Esophagus squamous epithelium (tissue), 5 donors: ENCODE results near the gene CST1. TPM values are rescaled to one million over a fixed set of nuclear protein-coding genes. Genes with fewer than 3 reads are reported as not detected.
"Not testable (repeated sequence)": the region's sequence is repeated elsewhere in the genome, so short reads cannot be mapped to it uniquely, and the experiment has no call there.

ENCODE experiments used
- DNase-seq: peaks from one replicate; lab custom pipeline; 2025; lab: John Stamatoyannopoulos, UW
- H3K27ac ChIP-seq, 4 donors: fragments of 200-600 bp; sonication (generic); one replicate each; pipeline ENCODE4 v1.5.1; 2016 to 2019; ENCODE audit warnings: mild to moderate bottlenecking in 1 of 4
- H3K27me3 ChIP-seq, 4 donors: fragments of 200-600 bp; sonication (generic); 1 replicate in 3 of 4; 2 replicates in 1 of 4; pipeline versions ENCODE4 v1.5.1 to v1.6.0; 2017 to 2021; ENCODE audit warnings: antibody characterized with exemption in 1 of 4
- H3K36me3 ChIP-seq, 3 donors: fragments of 200-600 bp; sonication (generic); one replicate each; pipeline ENCODE4 v1.5.1; 2016 to 2019
- H3K4me1 ChIP-seq, 3 donors: fragments of 200-600 bp; sonication (generic); one replicate each; pipeline ENCODE4 v1.5.1; 2017 to 2019
- H3K4me3 ChIP-seq, 4 donors: fragments of 200-600 bp; sonication (generic); 1 replicate in 3 of 4; 2 replicates in 1 of 4; pipeline ENCODE4 v1.5.1; 2016 to 2019; ENCODE audit warnings: mild to moderate bottlenecking in 2 of 4, moderate library complexity in 1 of 4
- H3K9me3 ChIP-seq, 3 donors: fragments of 200-600 bp; sonication (generic); one replicate each; pipeline ENCODE4 v1.5.1; 2016 to 2019
- CTCF ChIP-seq, 6 experiments: fragments of 450-650 bp in 4 of 6; fragments of 200-600 bp in 2 of 6; sonication (generic) in 2 of 6; IDR thresholded peaks; one replicate each; pipeline ENCODE4 v1.5.1; 2016 to 2019; ENCODE audit warnings: antibody characterized with exemption in 6 of 6, mild to moderate bottlenecking in 4 of 6, moderate library complexity in 4 of 6
- POLR2A ChIP-seq, 4 donors: fragments of 450-650 bp; IDR thresholded peaks; one replicate each; pipeline ENCODE4 v1.6.1; 2017; ENCODE audit warnings: antibody characterized with exemption in 4 of 4, mild to moderate bottlenecking in 4 of 4, moderate library complexity in 3 of 4
- WGBS, 2 donors: methylation state at CpG; one replicate each; pipeline ENCODE4 v1.1.5; 2018; 5-methylcytosine and 5-hydroxymethylcytosine counted together
- intact Hi-C: fragments of 100-400 bp; cut with DNase I; formaldehyde crosslinking; loops from one replicate; pipeline ENCODE4 v1.15.0; 2022
- total RNA-seq, 4 donors: library from RNA; depleted of rRNA; stranded (reverse); fragments of >200 nt; gene quantifications; one replicate each; pipeline ENCODE4 v1.1.0, GENCODE V29; 2016
- donor health status: DM: yes; HTN: yes; CAD: no.

Gene CST1
- total RNA-seq, 4 donors from 2014 or later = not detected

- H3K27me3 ChIP-seq = peaks cover 0 to 23% (median 0%) of the 10 kb centered on the region in 4 donors
- intact Hi-C loops = no loop called here
- no peak overlapping the region for H3K4me3 ChIP-seq
- no peaks in the 10 kb centered on the region for H3K4me1 ChIP-seq
- no peaks in the 10 kb centered on the region for H3K9me3 ChIP-seq
- H3K27ac ChIP-seq = no peak overlapping the region
- WGBS, 2 donors = 67 to 88% methylated on average over 1 to 4 of the region's 5 CpGs
- H3K36me3 ChIP-seq = no peaks in the 10 kb centered on the region
- TF ChIP-seq CTCF (IDR thresholded peaks at IDR 0.05) (no peak), POLR2A (IDR thresholded peaks at IDR 0.05) (no peak)
- no peak for DNase-seq
Observed at GRCh38 chr20:23749746-23750145, 989 bp downstream of the CST1 start.

GRCh38 chr20:23748975-23749374 is 1.8 kb downstream of the CST1 start:
- H3K27ac ChIP-seq, DNase-seq, H3K9me3 ChIP-seq, intact Hi-C loops, H3K4me3 ChIP-seq, H3K36me3 ChIP-seq, H3K4me1 ChIP-seq: not testable (repeated sequence)
- WGBS, 2 donors = 84 to 90% methylated on average over 6 to 8 of the region's 10 CpGs
- peaks cover 0 to 17% (median 0%) of the 10 kb centered on the region in 4 donors for H3K27me3 ChIP-seq

GRCh38 chr20:23747551-23747950 is 3.2 kb downstream of the CST1 start:
- peaks cover 0 to 13% (median 0%) of the 10 kb centered on the region in 4 donors for H3K27me3 ChIP-seq
- 40% methylated on average over 2 of the region's 7 CpGs; no CpG with 5 or more reads in 1 of the 2 donors for WGBS, 2 donors
- H3K27ac ChIP-seq, intact Hi-C loops, H3K4me1 ChIP-seq, H3K9me3 ChIP-seq, H3K36me3 ChIP-seq, H3K4me3 ChIP-seq, DNase-seq: not testable (repeated sequence)

GRCh38 chr20:23747092-23747491 is 3.6 kb downstream of the CST1 start:
- WGBS, 2 donors = 100% methylated on average over 1 of the region's 4 CpGs; no CpG with 5 or more reads in 1 of the 2 donors
- H3K36me3 ChIP-seq, DNase-seq, H3K9me3 ChIP-seq, H3K27ac ChIP-seq, H3K27me3 ChIP-seq, H3K4me3 ChIP-seq, intact Hi-C loops, H3K4me1 ChIP-seq: not testable (repeated sequence)

GRCh38 chr20:23746321-23746720 is 4.4 kb downstream of the CST1 start:
- no peak overlapping the region for H3K4me3 ChIP-seq
- H3K27ac ChIP-seq = no peak overlapping the region
- 55 to 88% methylated on average over 6 of the region's 6 CpGs for WGBS, 2 donors
- H3K27me3 ChIP-seq = peaks cover 0 to 6% (median 0%) of the 10 kb centered on the region in 4 donors
- no peaks in the 10 kb centered on the region for H3K4me1 ChIP-seq
- intact Hi-C loops = no loop called here
- TF ChIP-seq CTCF (IDR thresholded peaks at IDR 0.05) (no peak), POLR2A (IDR thresholded peaks at IDR 0.05) (no peak)
- no peak for DNase-seq
- no peaks in the 10 kb centered on the region for H3K36me3 ChIP-seq
- H3K9me3 ChIP-seq = no peaks in the 10 kb centered on the region

GRCh38 chr20:23745247-23745646 is 5.5 kb downstream of the CST1 start:
- TF ChIP-seq POLR2A (IDR thresholded peaks at IDR 0.05) (no peak), CTCF (IDR thresholded peaks at IDR 0.05) (no peak)
- H3K4me1 ChIP-seq = no peaks in the 10 kb centered on the region
- H3K4me3 ChIP-seq = no peak overlapping the region
- no peak for DNase-seq
- H3K27me3 ChIP-seq = peaks cover 0 to 4% (median 0%) of the 10 kb centered on the region in 4 donors
- H3K9me3 ChIP-seq = no peaks in the 10 kb centered on the region
- intact Hi-C loops = no loop called here
- WGBS, 2 donors = 66 to 100% methylated on average over 2 of the region's 2 CpGs
- H3K36me3 ChIP-seq = no peaks in the 10 kb centered on the region
- H3K27ac ChIP-seq = no peak overlapping the region

- Histone ChIP-seq H3K4me1 (no peaks in the 10 kb centered on the region), H3K27ac (no peak overlapping the region), H3K4me3 (no peak overlapping the region), H3K9me3 (no peaks in the 10 kb centered on the region), H3K36me3 (no peaks in the 10 kb centered on the region), H3K27me3 (peaks cover 0 to under 1% (median 0%) of the 10 kb centered on the region in 4 donors)
- WGBS, 2 donors = 9 to 40% methylated on average over 1 of the region's 1 CpG
- intact Hi-C loops = no loop called here
- DNase-seq = no peak
- TF ChIP-seq CTCF (IDR thresholded peaks at IDR 0.05) = no peak
- TF ChIP-seq POLR2A (IDR thresholded peaks at IDR 0.05) = no peak
Observed at GRCh38 chr20:23744817-23745216, 5.9 kb downstream of the CST1 start.

GRCh38 chr20:23735391-23735790 is 15.3 kb downstream of the CST1 start:
- 60 to 61% methylated on average over 3 of the region's 3 CpGs for WGBS, 2 donors
- H3K27ac ChIP-seq, DNase-seq, intact Hi-C loops, H3K4me1 ChIP-seq, H3K9me3 ChIP-seq, H3K4me3 ChIP-seq, H3K36me3 ChIP-seq, H3K27me3 ChIP-seq: not testable (repeated sequence)

- H3K9me3 ChIP-seq, H3K36me3 ChIP-seq, H3K4me1 ChIP-seq, intact Hi-C loops, H3K4me3 ChIP-seq, H3K27me3 ChIP-seq, DNase-seq, H3K27ac ChIP-seq: not testable (repeated sequence)
- 79 to 80% methylated on average over 1 to 2 of the region's 2 CpGs for WGBS, 2 donors
Observed at GRCh38 chr20:23734949-23735348, 15.8 kb downstream of the CST1 start.
